Measurements from ENCODE around the gene PCNA.

GRCh38 chr20:5070570-5070969 lies 49.2 kb downstream of the PCNA start:
- TF ChIP-seq CTCF (IDR thresholded peaks at IDR 0.05; ENCODE audit: low read depth, low read length, poor library complexity, severe bottlenecking): no peak
- no peak for TF ChIP-seq EZH2phosphoT487 (IDR thresholded peaks at IDR 0.05; ENCODE audit: borderline replicate concordance, low read length)

Measured in DOHH2 (cell line).